Transverse colon (tissue), 3 donors: ENCODE data around the gene OPA3.

ENCODE experiments used
- EP300 ChIP-seq: sonication (generic); formaldehyde crosslinking; IDR thresholded peaks from one replicate; pipeline ENCODE4 v1.6.1; 2017; ENCODE audit warnings: antibody characterized with exemption, low read depth
- POLR2AphosphoS5 ChIP-seq, 3 donors: sonication (generic); formaldehyde crosslinking; IDR thresholded peaks; one replicate each; pipeline ENCODE4 v1.6.1; 2016; ENCODE audit warnings: antibody characterized with exemption in 3 of 3

GRCh38 chr19:45523642-45524256 is 60.9 kb downstream of the OPA3 start:
- TF ChIP-seq EP300 (no peak), POLR2AphosphoS5 (IDR thresholded peaks at IDR 0.05) (peak in 1 of 3 donors; percentile 31)
